ENCODE measurements around the gene KRT12.

Gene KRT12
- 0 reads per million in 2 experiments for total RNA-seq

GRCh38 chr17:40866838-40867237, at the start of gene KRT12:
KRT12 (minus strand) TSS chr17:40867223; CDS start chr17:40867186, 37 bp downstream.
- no peak for DNase-seq (ENCODE audit: low read depth)

GRCh38 chr17:40916366-40916765, 49.3 kb upstream of the KRT12 start:
- DNase-seq (ENCODE audit: low read depth) = no peak

- DNase-seq (ENCODE audit: low read depth) = no peak
Measured at GRCh38 chr17:40915721-40916256, 48.8 kb upstream of the KRT12 start.

- no peak for DNase-seq (ENCODE audit: low read depth)
Measured at GRCh38 chr17:40915199-40915661, 48.2 kb upstream of the KRT12 start.

GRCh38 chr17:40914075-40914855, 47.2 kb upstream of the KRT12 start:
- no peak for DNase-seq (ENCODE audit: low read depth)

- DNase-seq (ENCODE audit: low read depth) = no peak
Measured at GRCh38 chr17:40912486-40913210, 45.6 kb upstream of the KRT12 start.

- DNase-seq (ENCODE audit: low read depth) = no peak
Measured at GRCh38 chr17:40910441-40910841, 43.4 kb upstream of the KRT12 start.

GRCh38 chr17:40909755-40910154, 42.7 kb upstream of the KRT12 start:
- no peak for DNase-seq (ENCODE audit: low read depth)

- DNase-seq (ENCODE audit: low read depth) = peak; percentile 54
Measured at GRCh38 chr17:40909351-40909750, 42.3 kb upstream of the KRT12 start.

- no peak for DNase-seq (ENCODE audit: low read depth)
Measured at GRCh38 chr17:40906613-40907012, 39.6 kb upstream of the KRT12 start.

GRCh38 chr17:40905370-40905769, 38.3 kb upstream of the KRT12 start:
- no peak for DNase-seq (ENCODE audit: low read depth)

GRCh38 chr17:40903129-40903847, 36.3 kb upstream of the KRT12 start:
- no peak for DNase-seq (ENCODE audit: low read depth)

GRCh38 chr17:40902498-40902897, 35.5 kb upstream of the KRT12 start:
- DNase-seq (ENCODE audit: low read depth) = no peak

- DNase-seq (ENCODE audit: low read depth) = no peak
Measured at GRCh38 chr17:40901981-40902474, 35.0 kb upstream of the KRT12 start.

GRCh38 chr17:40900809-40901356, 33.9 kb upstream of the KRT12 start:
- no peak for DNase-seq (ENCODE audit: low read depth)

- DNase-seq (ENCODE audit: low read depth) = no peak
Measured at GRCh38 chr17:40896916-40897455, 30.0 kb upstream of the KRT12 start.

- no peak for DNase-seq (ENCODE audit: low read depth)
Measured at GRCh38 chr17:40895106-40895730, 28.2 kb upstream of the KRT12 start.

GRCh38 chr17:40888196-40888720, 21.2 kb upstream of the KRT12 start:
- no peak for DNase-seq (ENCODE audit: low read depth)

GRCh38 chr17:40886090-40886489, 19.1 kb upstream of the KRT12 start:
- DNase-seq (ENCODE audit: low read depth) = no peak

GRCh38 chr17:40884708-40885512, 17.9 kb upstream of the KRT12 start, which contains the start of gene KRT20:
KRT20 (minus strand) TSS chr17:40885242; CDS start chr17:40885185, 57 bp downstream.
- no peak for DNase-seq (ENCODE audit: low read depth)

Measured in T follicular helper cell (primary cell).